Upper lobe of left lung (tissue), 4 donors: ENCODE results near the gene IGSF8.

ENCODE experiments used
- CTCF ChIP-seq, 6 experiments: fragments of 450-650 bp in 4 of 6; fragments of 200-600 bp in 2 of 6; sonication (generic) in 2 of 6; IDR thresholded peaks; one replicate each; pipeline ENCODE4 v1.5.1; 2016 to 2019; ENCODE audit warnings: antibody characterized with exemption in 6 of 6
- POLR2A ChIP-seq, 4 donors: fragments of 450-650 bp; IDR thresholded peaks; one replicate each; pipeline ENCODE4 v1.5.1; 2016 to 2017; ENCODE audit warnings: antibody characterized with exemption in 4 of 4, mild to moderate bottlenecking in 2 of 4

- TF ChIP-seq POLR2A (IDR thresholded peaks at IDR 0.05) (no peak), CTCF (IDR thresholded peaks at IDR 0.05) (no peak)
Observed at GRCh38 chr1:160082487-160082886, 15.9 kb downstream of the IGSF8 start.
